ENCODE measurements around the gene NAPA.

- no peak for TF ChIP-seq CTCF (IDR thresholded peaks at IDR 0.05 in 8 of 11, conservative IDR thresholded peaks at IDR 0.05 in 3 of 11)
- TF ChIP-seq POLR2A (IDR thresholded peaks at IDR 0.05) = no peak
These were observed 19.1 kb downstream of the NAPA start for GRCh38 chr19:47495478-47496372.

Measured in spleen (tissue), 7 donors.